ENCODE data around the gene USPL1. TPM values are rescaled to one million over a fixed set of nuclear protein-coding genes. Genes with fewer than 3 reads are reported as not detected.
"Not testable (repeated sequence)": the region's sequence is repeated elsewhere in the genome, so short reads cannot be mapped to it uniquely, and the experiment has no call there.

USPL1 gene
- total and polyA plus RNA-seq, 2 donors from 2014 or later, result 6.3 to 18.4 TPM

DNA sequence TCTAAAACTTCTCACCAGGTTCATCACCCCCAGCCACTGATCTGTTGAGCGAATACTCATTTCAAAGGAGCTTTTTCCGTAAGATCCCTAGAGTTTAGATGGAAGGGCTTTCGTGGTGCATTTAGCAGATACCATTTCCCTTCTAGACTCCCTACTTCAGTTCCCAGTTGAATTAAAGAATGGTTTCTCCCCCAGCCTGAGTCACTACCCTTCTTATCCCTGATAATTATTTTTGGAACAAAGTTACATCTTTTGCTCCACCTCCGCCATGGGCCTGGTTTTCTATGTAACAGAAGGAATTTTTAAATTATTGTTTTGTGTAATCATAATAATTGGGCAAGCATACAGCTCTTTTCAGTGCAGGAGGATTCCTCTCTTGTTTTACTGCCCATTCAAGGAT is 22.0 kb downstream of the USPL1 start:
- H3K27ac ChIP-seq (ENCODE audit: low read depth in 2 of 2, low read length in 2 of 2), result no peak overlapping the region
- no peaks in the 10 kb centered on the region for H3K27me3 ChIP-seq (ENCODE audit: control insufficient read depth, insufficient read depth, low read length)
- H3K9ac ChIP-seq (ENCODE audit: low read length in 3 of 3), result no peak overlapping the region
- FAIRE-seq (no peak), DNase-seq (no peak)
- peaks cover 2 to 10% (median 10%) of the 10 kb centered on the region in 3 donors for H3K36me3 ChIP-seq (ENCODE audit: control insufficient read depth in 2 of 3, insufficient read depth in 3 of 3, low read length in 3 of 3)
- H3K4me1 ChIP-seq (ENCODE audit: control insufficient read depth in 2 of 3, insufficient read depth in 2 of 3, low read depth in 1 of 3, low read length in 3 of 3), result peaks cover 0 to 2% (median 0%) of the 10 kb centered on the region in 3 donors
- intact Hi-C loops (cut with DNase I), result no loop called here
- no peak overlapping the region for H3K4me3 ChIP-seq (ENCODE audit: low read length in 3 of 3)
- TF ChIP-seq, protein P1, sequence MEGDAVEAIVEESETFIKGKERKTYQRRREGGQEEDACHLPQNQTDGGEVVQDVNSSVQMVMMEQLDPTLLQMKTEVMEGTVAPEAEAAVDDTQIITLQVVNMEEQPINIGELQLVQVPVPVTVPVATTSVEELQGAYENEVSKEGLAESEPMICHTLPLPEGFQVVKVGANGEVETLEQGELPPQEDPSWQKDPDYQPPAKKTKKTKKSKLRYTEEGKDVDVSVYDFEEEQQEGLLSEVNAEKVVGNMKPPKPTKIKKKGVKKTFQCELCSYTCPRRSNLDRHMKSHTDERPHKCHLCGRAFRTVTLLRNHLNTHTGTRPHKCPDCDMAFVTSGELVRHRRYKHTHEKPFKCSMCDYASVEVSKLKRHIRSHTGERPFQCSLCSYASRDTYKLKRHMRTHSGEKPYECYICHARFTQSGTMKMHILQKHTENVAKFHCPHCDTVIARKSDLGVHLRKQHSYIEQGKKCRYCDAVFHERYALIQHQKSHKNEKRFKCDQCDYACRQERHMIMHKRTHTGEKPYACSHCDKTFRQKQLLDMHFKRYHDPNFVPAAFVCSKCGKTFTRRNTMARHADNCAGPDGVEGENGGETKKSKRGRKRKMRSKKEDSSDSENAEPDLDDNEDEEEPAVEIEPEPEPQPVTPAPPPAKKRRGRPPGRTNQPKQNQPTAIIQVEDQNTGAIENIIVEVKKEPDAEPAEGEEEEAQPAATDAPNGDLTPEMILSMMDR (IDR thresholded peaks at IDR 0.05; ENCODE audit: borderline replicate concordance, extremely low read depth, insufficient read depth), result no peak
- H3K9me3 ChIP-seq (ENCODE audit: control insufficient read depth in 2 of 3, insufficient read depth in 1 of 3, low read length in 3 of 3), result no peaks in the 10 kb centered on the region

DNA sequence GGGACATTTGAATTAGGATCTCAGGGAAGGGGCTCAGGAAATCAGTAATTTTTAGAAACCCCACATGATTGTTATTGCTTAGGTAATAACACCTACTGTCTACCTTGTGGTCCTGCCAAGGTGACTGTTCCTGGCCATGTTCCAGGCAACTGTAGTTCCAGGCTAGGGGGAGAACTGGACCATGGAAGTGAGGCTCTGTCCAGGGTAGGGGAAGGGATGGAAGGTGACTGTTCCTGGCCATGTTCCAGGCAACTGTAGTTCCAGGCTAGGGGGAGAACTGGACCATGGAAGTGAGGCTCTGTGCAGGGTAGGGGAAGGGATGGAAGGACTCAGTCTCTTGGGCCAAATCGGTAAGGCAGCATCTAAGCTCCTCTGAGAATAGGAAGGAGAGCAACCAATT is 23.5 kb downstream of the USPL1 start:
- H3K36me3 ChIP-seq (ENCODE audit: control insufficient read depth in 2 of 3, insufficient read depth in 3 of 3, low read length in 3 of 3), result peaks cover 4 to 14% (median 10%) of the 10 kb centered on the region in 3 donors
- H3K4me3 ChIP-seq (ENCODE audit: low read length in 3 of 3); H3K4me1 ChIP-seq (ENCODE audit: control insufficient read depth in 2 of 3, insufficient read depth in 2 of 3, low read depth in 1 of 3, low read length in 3 of 3); H3K9me3 ChIP-seq (ENCODE audit: control insufficient read depth in 2 of 3, insufficient read depth in 1 of 3, low read length in 3 of 3); H3K27me3 ChIP-seq (ENCODE audit: control insufficient read depth, insufficient read depth, low read length); intact Hi-C loops (cut with DNase I); FAIRE-seq; DNase-seq; H3K27ac ChIP-seq (ENCODE audit: low read depth in 2 of 2, low read length in 2 of 2); H3K9ac ChIP-seq (ENCODE audit: low read length in 3 of 3): not testable (repeated sequence)

DNA sequence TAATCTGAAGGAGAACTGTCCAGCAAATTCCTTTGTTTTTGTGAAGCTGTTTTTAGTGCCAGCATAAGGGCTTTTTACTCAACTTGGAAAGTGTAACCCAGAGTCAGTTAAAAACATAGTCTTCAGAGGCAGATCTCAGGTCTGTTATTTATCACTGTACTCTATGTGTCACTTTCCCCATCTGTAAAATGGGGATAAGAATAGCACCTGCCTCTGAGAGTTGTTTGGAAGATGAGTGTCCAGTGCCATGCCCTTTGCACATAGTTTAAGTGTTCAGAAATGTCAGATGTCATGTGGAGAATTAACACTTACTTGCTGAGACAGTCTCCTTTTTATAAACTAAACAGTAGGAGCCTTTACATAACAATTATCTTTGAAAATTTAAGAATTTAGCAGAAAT is 27.9 kb downstream of the USPL1 start:
- TF ChIP-seq, protein P1 (IDR thresholded peaks at IDR 0.05; ENCODE audit: borderline replicate concordance, extremely low read depth, insufficient read depth), result no peak
- Histone ChIP-seq H3K4me3 (ENCODE audit: low read length in 3 of 3) (no peak overlapping the region), H3K27ac (ENCODE audit: low read depth in 2 of 2, low read length in 2 of 2) (no peak overlapping the region), H3K27me3 (ENCODE audit: control insufficient read depth, insufficient read depth, low read length) (no peaks in the 10 kb centered on the region), H3K9me3 (ENCODE audit: control insufficient read depth in 2 of 3, insufficient read depth in 1 of 3, low read length in 3 of 3) (no peaks in the 10 kb centered on the region), H3K4me1 (ENCODE audit: control insufficient read depth in 2 of 3, insufficient read depth in 2 of 3, low read depth in 1 of 3, low read length in 3 of 3) (no peaks in the 10 kb centered on the region), H3K36me3 (ENCODE audit: control insufficient read depth in 2 of 3, insufficient read depth in 3 of 3, low read length in 3 of 3) (peaks cover 4 to 34% (median 22%) of the 10 kb centered on the region in 3 donors), H3K9ac (ENCODE audit: low read length in 3 of 3) (no peak overlapping the region)
- intact Hi-C loops (cut with DNase I), result no loop called here
- FAIRE-seq, result no peak
- no peak for DNase-seq

DNA sequence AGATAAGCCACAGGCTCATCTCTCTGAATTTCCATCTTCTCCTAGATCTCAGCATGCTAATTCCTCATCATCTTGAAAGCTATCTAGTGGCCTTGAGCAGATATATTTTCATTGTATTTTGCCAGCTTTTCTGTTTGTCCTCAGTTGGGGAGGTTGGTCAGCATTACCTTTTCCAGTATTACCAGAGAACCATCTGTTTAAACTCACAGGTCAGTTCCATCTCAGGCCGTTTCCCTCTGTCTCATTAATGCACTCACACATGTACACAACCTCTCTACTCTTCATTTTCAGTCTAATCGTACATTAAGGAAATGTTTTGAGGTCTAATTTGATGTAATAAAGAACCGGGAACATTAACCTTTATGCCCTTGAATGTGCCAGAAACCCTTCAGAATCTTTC is 29.7 kb downstream of the USPL1 start:
- peak in 1 of 5 donors; percentile 12 for DNase-seq
- no peak for FAIRE-seq

More for the DNA sequence above, 29.7 kb downstream of the USPL1 start:
- no peak overlapping the region for H3K27ac ChIP-seq (ENCODE audit: low read depth in 2 of 2, low read length in 2 of 2)
- intact Hi-C loops (cut with DNase I), result no loop called here
- no peak overlapping the region for H3K4me3 ChIP-seq (ENCODE audit: low read length in 3 of 3)
- H3K9me3 ChIP-seq (ENCODE audit: control insufficient read depth in 2 of 3, insufficient read depth in 1 of 3, low read length in 3 of 3), result no peaks in the 10 kb centered on the region
- no peak overlapping the region for H3K9ac ChIP-seq (ENCODE audit: low read length in 3 of 3)
- H3K36me3 ChIP-seq (ENCODE audit: control insufficient read depth in 2 of 3, insufficient read depth in 3 of 3, low read length in 3 of 3), result peaks cover 4 to 34% (median 22%) of the 10 kb centered on the region in 3 donors
- TF ChIP-seq, protein P1 (IDR thresholded peaks at IDR 0.05; ENCODE audit: borderline replicate concordance, extremely low read depth, insufficient read depth), result no peak
- no peaks in the 10 kb centered on the region for H3K27me3 ChIP-seq (ENCODE audit: control insufficient read depth, insufficient read depth, low read length)
- no peaks in the 10 kb centered on the region for H3K4me1 ChIP-seq (ENCODE audit: control insufficient read depth in 2 of 3, insufficient read depth in 2 of 3, low read depth in 1 of 3, low read length in 3 of 3)
